Measurements from ENCODE around the gene SOX6. TPM values are rescaled to one million over a fixed set of nuclear protein-coding genes. Genes with fewer than 3 reads are reported as not detected.

The SOX6 gene
- total RNA-seq, 1 experiment from 2014 or later: 0.21 TPM

GRCh38 chr11:16239141-16240105 is 116.9 kb downstream of the SOX6 start:
- TF ChIP-seq, protein P1, sequence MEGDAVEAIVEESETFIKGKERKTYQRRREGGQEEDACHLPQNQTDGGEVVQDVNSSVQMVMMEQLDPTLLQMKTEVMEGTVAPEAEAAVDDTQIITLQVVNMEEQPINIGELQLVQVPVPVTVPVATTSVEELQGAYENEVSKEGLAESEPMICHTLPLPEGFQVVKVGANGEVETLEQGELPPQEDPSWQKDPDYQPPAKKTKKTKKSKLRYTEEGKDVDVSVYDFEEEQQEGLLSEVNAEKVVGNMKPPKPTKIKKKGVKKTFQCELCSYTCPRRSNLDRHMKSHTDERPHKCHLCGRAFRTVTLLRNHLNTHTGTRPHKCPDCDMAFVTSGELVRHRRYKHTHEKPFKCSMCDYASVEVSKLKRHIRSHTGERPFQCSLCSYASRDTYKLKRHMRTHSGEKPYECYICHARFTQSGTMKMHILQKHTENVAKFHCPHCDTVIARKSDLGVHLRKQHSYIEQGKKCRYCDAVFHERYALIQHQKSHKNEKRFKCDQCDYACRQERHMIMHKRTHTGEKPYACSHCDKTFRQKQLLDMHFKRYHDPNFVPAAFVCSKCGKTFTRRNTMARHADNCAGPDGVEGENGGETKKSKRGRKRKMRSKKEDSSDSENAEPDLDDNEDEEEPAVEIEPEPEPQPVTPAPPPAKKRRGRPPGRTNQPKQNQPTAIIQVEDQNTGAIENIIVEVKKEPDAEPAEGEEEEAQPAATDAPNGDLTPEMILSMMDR (IDR thresholded peaks at IDR 0.05): no peak
- TF ChIP-seq POLR2AphosphoS5 (IDR thresholded peaks at IDR 0.05; ENCODE audit: low read depth, low read length) (no peak), TCF7L2 (IDR thresholded peaks at IDR 0.05; ENCODE audit: low read depth, low read length) (no peak), REST (IDR thresholded peaks at IDR 0.05; ENCODE audit: insufficient read depth in 1 of 2, low read depth in 2 of 2, low read length in 1 of 2) (no peak), SIN3A (IDR thresholded peaks at IDR 0.05; ENCODE audit: borderline replicate concordance, insufficient read depth, low read depth, low read length) (no peak)
- no TSS peak for BruUV-seq (replicated peaks)
- Histone ChIP-seq H3K9me3 (ENCODE audit: control insufficient read depth, insufficient read depth, low read depth, low read length) (no peaks in the 10 kb centered on the region), H3K4me3 (ENCODE audit: low read depth in 2 of 2, low read length in 2 of 2) (no peak overlapping the region), H3K36me3 (ENCODE audit: control insufficient read depth, insufficient read depth, low read length) (no peaks in the 10 kb centered on the region), H3K27ac (ENCODE audit: low read length) (no peak overlapping the region), H3K4me1 (ENCODE audit: control insufficient read depth, insufficient read depth, low read length) (no peaks in the 10 kb centered on the region), H3K27me3 (ENCODE audit: control insufficient read depth, insufficient read depth, low read length) (no peaks in the 10 kb centered on the region)
- no peak for DNase-seq (ENCODE audit: low read depth, low spot score)
- intact Hi-C loops (cut with micrococcal nuclease; ENCODE audit: unreplicated experiment) (no loop called here), in situ Hi-C loops (cut with HindIII; ENCODE audit: low pct_unique_long_range_greater_than_20kb, low sequenced_read_pairs) (no loop called here)
- POLR2A ChIA-PET: no interaction called here
- CTCF ChIA-PET: no interaction called here
- no peak for ATAC-seq

- no peaks in the 10 kb centered on the region for H3K36me3 ChIP-seq (ENCODE audit: control insufficient read depth, insufficient read depth, low read length)
- no peaks in the 10 kb centered on the region for H3K9me3 ChIP-seq (ENCODE audit: control insufficient read depth, insufficient read depth, low read depth, low read length)
- ChIA-PET CTCF (no interaction called here), POLR2A (no interaction called here)
- DNase-seq (ENCODE audit: low read depth, low spot score) (no peak), ATAC-seq (no peak)
- in situ Hi-C loops (cut with HindIII; ENCODE audit: low pct_unique_long_range_greater_than_20kb, low sequenced_read_pairs) (no loop called here), intact Hi-C loops (cut with micrococcal nuclease; ENCODE audit: unreplicated experiment) (no loop called here)
- H3K27me3 ChIP-seq (ENCODE audit: control insufficient read depth, insufficient read depth, low read length): no peaks in the 10 kb centered on the region
- no TSS peak for BruUV-seq (replicated peaks)
- H3K4me1 ChIP-seq (ENCODE audit: control insufficient read depth, insufficient read depth, low read length): no peaks in the 10 kb centered on the region
- no peak overlapping the region for H3K4me3 ChIP-seq (ENCODE audit: low read depth in 2 of 2, low read length in 2 of 2)
- H3K27ac ChIP-seq (ENCODE audit: low read length): no peak overlapping the region
- TF ChIP-seq, protein P1 (IDR thresholded peaks at IDR 0.05): no peak
- no peak for TF ChIP-seq SIN3A (IDR thresholded peaks at IDR 0.05; ENCODE audit: borderline replicate concordance, insufficient read depth, low read depth, low read length)
- no peak for TF ChIP-seq REST (IDR thresholded peaks at IDR 0.05; ENCODE audit: insufficient read depth in 1 of 2, low read depth in 2 of 2, low read length in 1 of 2)
- TF ChIP-seq POLR2AphosphoS5 (IDR thresholded peaks at IDR 0.05; ENCODE audit: low read depth, low read length): no peak
- no peak for TF ChIP-seq TCF7L2 (IDR thresholded peaks at IDR 0.05; ENCODE audit: low read depth, low read length)
Measured at GRCh38 chr11:16226245-16226644, 130.1 kb downstream of the SOX6 start.
